ENCODE results near the gene ZNF346.
"Not testable (repeated sequence)": the region's sequence is repeated elsewhere in the genome, so short reads cannot be mapped to it uniquely, and the experiment has no call there.

The ZNF346 gene

GRCh38 chr5:177010153-177010552, 12.3 kb upstream of the ZNF346 start:
- no peak for DNase-seq

GRCh38 chr5:177015156-177015555, 7.3 kb upstream of the ZNF346 start:
- no peak for DNase-seq

- DNase-seq, result no peak
Measured at GRCh38 chr5:177018341-177018740, 4.2 kb upstream of the ZNF346 start.

GRCh38 chr5:177020033-177020432, 2.5 kb upstream of the ZNF346 start:
- DNase-seq, result no peak

- no peak for DNase-seq
Measured at GRCh38 chr5:177023303-177023664, 788 bp downstream of the ZNF346 start.

GRCh38 chr5:177024559-177024958, 2.1 kb downstream of the ZNF346 start:
- DNase-seq, result no peak

- no peak for DNase-seq
Measured at GRCh38 chr5:177025101-177025601, 2.7 kb downstream of the ZNF346 start.

GRCh38 chr5:177027665-177028064, 5.2 kb downstream of the ZNF346 start:
- peak; percentile 47 for DNase-seq

- DNase-seq, result no peak
Measured at GRCh38 chr5:177029498-177029897, 7.0 kb downstream of the ZNF346 start.

GRCh38 chr5:177035976-177036375, 13.5 kb downstream of the ZNF346 start:
- no peak for DNase-seq

- peak; percentile 22 for DNase-seq
Measured at GRCh38 chr5:177036443-177036842, 13.9 kb downstream of the ZNF346 start.

GRCh38 chr5:177036921-177037320, 14.4 kb downstream of the ZNF346 start:
- no peak for DNase-seq

- DNase-seq, result no peak
Measured at GRCh38 chr5:177040814-177041420, 18.4 kb downstream of the ZNF346 start.

- no peak for DNase-seq
Measured at GRCh38 chr5:177041936-177042335, 19.4 kb downstream of the ZNF346 start.

GRCh38 chr5:177043114-177043513, 20.6 kb downstream of the ZNF346 start:
- no peak for DNase-seq

- DNase-seq, result no peak
Measured at GRCh38 chr5:177043958-177044357, 21.5 kb downstream of the ZNF346 start.

- no peak for DNase-seq
Measured at GRCh38 chr5:177044641-177045040, 22.1 kb downstream of the ZNF346 start.

- no peak for DNase-seq
Measured at GRCh38 chr5:177045631-177046030, 23.1 kb downstream of the ZNF346 start.

GRCh38 chr5:177048531-177048930, 26.0 kb downstream of the ZNF346 start:
- DNase-seq, result not testable (repeated sequence)

GRCh38 chr5:177049285-177049684, 26.8 kb downstream of the ZNF346 start:
- no peak for DNase-seq

GRCh38 chr5:177064500-177065277, 42.2 kb downstream of the ZNF346 start:
- no peak for DNase-seq

GRCh38 chr5:177065491-177065890, 43.0 kb downstream of the ZNF346 start:
- DNase-seq, result no peak

GRCh38 chr5:177066224-177066623, 43.7 kb downstream of the ZNF346 start:
- DNase-seq, result no peak

- no peak for DNase-seq
Measured at GRCh38 chr5:177067503-177067902, 45.0 kb downstream of the ZNF346 start.
